Ovary (tissue), 3 donors: ENCODE data around the gene HTRA3.

Experiments
- CTCF ChIP-seq, 3 donors: fragments of 450-650 bp in 2 of 3; fragments of 200-600 bp in 1 of 3; IDR thresholded peaks; one replicate each; pipeline versions ENCODE4 v1.5.1 to v1.8.0; 2016 to 2022; ENCODE audit warnings: antibody characterized with exemption in 3 of 3, mild to moderate bottlenecking in 1 of 3
- EP300 ChIP-seq: sonication (generic); formaldehyde crosslinking; IDR thresholded peaks from one replicate; pipeline ENCODE4 v1.6.1; 2017; ENCODE audit warnings: antibody characterized with exemption
- POLR2A ChIP-seq: fragments of 450-650 bp; IDR thresholded peaks from one replicate; pipeline ENCODE4 v1.6.1; 2017; ENCODE audit warnings: antibody characterized with exemption, mild to moderate bottlenecking, moderate library complexity
- donor health status: DM: no; HTN: no; CAD: no.

- no peak for TF ChIP-seq POLR2A
- TF ChIP-seq CTCF (IDR thresholded peaks at IDR 0.05) = no peak
- no peak for TF ChIP-seq EP300
Observed at GRCh38 chr4:8230891-8231290, 38.7 kb upstream of the HTRA3 start.
